GM10266 (cell line): ENCODE results near the gene LYRM1.
"Not testable (repeated sequence)": the region's sequence is repeated elsewhere in the genome, so short reads cannot be mapped to it uniquely, and the experiment has no call there.

Source experiments
- DNase-seq: peaks from one replicate; pipeline ENCODE4 v3.0.0; 2012; ENCODE audit errors: extremely low spot score
- TF ChIP-seq, protein P1 (sequence below): IDR thresholded peaks from 2 replicates; pipeline ENCODE4 v1.5.1; 2012; ENCODE audit warnings: mild to moderate bottlenecking, low read depth; ENCODE audit not compliant: control insufficient read depth, insufficient read depth; ENCODE audit errors: missing control alignments

Gene LYRM1

DNA sequence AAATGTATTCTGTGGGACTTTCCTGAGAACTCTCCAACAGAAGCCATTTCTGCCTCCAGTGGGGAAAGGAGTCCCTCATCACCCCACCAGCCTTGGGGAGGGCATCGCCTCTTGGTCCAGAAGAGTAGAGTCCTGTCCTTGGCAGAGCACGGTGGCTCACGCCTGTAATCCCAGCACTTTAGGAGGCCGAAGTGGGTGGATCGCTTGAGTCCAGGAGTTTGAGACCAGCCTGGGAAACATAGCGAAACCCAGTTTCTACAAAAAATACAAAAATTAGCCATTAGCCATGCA is 41.0 kb downstream of the LYRM1 start:
- no peak for DNase-seq
- TF ChIP-seq, protein P1, sequence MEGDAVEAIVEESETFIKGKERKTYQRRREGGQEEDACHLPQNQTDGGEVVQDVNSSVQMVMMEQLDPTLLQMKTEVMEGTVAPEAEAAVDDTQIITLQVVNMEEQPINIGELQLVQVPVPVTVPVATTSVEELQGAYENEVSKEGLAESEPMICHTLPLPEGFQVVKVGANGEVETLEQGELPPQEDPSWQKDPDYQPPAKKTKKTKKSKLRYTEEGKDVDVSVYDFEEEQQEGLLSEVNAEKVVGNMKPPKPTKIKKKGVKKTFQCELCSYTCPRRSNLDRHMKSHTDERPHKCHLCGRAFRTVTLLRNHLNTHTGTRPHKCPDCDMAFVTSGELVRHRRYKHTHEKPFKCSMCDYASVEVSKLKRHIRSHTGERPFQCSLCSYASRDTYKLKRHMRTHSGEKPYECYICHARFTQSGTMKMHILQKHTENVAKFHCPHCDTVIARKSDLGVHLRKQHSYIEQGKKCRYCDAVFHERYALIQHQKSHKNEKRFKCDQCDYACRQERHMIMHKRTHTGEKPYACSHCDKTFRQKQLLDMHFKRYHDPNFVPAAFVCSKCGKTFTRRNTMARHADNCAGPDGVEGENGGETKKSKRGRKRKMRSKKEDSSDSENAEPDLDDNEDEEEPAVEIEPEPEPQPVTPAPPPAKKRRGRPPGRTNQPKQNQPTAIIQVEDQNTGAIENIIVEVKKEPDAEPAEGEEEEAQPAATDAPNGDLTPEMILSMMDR, result no peak

DNA sequence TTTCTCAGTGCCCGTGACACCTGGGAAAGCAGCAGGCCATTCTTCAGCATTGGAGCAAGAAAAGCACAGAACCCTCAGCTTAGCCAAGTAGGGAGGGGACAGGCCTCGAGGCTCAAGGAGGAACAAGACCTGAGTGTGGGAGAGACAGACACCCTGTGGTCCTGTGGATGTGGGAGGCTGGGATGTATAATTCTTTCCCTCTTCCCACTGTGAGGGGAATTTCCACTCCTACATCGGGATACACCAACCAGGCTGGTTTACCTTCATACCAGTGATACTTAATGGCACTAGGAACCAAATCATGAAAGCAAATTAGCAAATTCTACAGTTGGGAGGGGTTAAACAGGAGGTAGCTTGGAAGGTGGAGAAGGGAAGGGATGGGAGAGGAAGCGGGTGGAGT is 41.7 kb downstream of the LYRM1 start:
- no peak for DNase-seq
- TF ChIP-seq, protein P1, result no peak

DNA sequence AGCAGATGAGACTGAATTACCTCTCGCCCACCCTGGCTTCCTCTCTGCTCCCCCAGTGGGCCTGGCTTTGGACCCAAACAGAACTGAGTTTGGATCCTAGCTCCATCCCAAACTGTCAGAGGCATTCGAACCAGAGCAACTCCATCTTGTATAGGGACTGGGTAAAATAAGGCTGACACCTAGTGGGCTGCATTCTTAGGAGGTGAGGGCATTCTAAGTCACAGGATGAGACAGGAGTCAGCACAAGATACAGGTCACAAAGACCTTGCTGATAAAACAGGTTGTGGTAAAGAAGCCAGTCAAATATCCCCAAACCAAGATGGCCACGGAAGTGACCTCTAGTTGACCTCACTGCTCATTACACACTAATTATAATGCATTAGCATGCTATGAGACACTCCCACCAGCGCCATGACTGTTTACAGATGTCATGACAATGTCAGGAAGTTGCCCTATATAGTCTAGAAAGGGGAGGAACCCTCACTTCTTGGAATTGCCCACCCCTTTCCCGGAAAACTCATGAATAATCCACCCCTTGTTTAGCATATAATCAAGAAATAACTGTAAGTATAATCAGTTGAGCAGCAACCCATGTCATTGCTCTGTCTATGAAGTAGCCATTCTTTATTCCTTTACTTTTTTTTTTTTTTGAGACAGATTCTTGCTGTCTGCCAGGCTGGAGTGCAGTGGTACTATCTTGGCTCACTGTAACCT is 44.4 kb downstream of the LYRM1 start:
- DNase-seq, result no peak
- TF ChIP-seq, protein P1, result no peak

DNA sequence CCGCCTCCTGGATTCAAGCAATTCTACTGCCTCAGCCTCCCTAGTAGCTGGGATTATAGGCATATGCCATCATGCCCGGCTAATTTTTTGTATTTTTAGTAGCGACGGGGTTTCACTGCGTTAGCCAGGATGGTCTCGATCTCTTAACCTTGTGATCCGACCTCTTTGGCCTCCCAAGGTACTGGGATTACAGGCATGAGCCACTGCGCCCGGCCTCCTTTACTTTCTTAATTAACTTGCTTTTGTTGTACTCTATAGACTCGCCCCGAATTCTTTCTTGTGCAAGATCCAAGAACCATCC is 45.0 kb downstream of the LYRM1 start:
- not testable (repeated sequence) for DNase-seq

DNA sequence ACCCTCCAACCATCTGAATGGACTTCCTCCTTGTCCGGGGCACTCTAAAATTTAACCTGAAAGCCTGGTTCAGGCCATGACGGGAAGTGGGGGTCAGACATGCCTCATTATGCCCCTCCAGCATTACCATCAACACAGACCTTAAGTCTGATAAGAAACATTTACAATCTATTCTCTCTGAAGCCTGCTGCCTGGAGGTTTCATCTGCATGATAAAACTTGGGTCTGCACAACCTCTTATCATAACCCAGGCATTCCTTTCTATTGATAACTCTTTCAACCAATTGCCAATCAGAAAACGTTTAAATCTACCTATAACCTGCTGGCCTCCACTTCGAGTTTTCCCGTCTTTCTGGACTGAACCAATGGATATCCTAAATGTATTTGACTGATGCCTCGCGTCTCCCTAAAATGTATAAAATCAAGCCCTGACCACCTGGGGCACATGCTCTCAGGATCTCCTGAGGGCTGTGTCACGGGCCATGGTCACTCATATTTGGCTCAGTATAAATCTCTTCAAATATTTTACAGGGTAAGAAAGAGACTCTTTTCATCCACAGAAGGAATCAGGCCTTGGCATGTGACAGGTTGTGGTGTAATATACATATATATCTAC is 45.6 kb downstream of the LYRM1 start:
- TF ChIP-seq, protein P1, result no peak
- no peak for DNase-seq

DNA sequence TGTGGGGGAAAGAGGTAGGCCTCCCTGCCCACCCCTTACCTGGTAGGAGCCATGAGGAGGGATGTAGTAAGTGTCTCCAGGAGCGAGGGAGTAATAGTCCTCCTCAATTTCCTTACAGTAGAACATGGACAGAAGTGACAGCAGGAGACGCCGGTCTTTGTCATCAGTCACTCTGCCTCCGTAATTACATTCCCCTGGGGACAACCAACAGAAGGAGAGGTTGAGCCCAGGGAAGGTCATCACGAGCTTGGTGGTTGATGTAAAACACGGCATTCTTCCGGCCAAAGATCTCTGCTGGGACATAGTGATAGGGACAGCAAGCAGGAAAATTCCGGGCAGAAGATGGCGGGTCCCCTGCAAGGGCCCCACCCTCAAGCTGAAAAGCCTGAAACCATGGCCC is 47.9 kb downstream of the LYRM1 start:
- TF ChIP-seq, protein P1, result no peak
- DNase-seq, result no peak

DNA sequence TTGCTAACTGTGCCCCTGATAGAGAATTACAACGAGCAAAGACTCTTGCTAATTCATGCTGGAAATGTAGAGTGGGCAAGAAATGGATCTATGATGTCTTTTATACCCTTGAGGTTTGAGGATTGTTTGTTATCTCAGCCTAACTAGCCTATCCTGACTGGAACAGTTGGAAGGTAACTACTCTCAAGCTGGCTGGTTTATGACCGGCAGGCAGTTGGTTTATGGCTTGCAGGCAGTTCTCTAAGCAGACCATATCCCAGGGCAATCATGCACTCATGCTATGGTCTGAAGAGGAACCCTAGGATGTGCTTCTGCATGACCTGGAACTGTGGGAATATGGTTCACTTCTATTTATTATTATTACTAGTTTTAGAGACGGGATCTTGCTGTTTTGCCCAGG is 49.1 kb downstream of the LYRM1 start:
- no peak for DNase-seq
- TF ChIP-seq, protein P1, result no peak

DNA sequence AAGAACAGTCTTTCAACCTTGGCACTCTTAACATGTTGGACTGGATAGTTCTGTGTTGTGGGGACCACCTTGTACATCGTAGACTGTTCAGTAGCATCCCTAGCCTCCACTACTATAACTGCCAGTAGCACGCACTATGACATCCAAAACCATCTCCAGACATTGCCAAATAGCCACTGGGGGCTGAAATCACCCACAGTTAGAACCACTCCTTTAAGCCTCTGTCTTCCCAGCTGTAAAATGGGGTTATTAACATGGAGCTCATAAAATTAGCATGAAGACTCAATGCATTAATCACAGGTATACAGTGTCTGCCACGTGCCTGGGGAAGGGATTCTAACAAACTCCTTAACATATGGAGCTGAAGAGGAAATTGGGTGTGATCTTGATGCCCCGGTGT is 49.7 kb downstream of the LYRM1 start:
- TF ChIP-seq, protein P1, result no peak
- DNase-seq, result no peak
